GM23248 (cell line): ENCODE results near the gene SEPTIN2. TPM values are rescaled to one million over a fixed set of nuclear protein-coding genes. Genes with fewer than 3 reads are reported as not detected.

Source experiments
- DNase-seq: peaks from one replicate; pipeline ENCODE4 v3.0.0-alpha.2; 2015
- H2AFZ ChIP-seq: fragments of 200-600 bp; sonication (generic); 2 replicates; pipeline ENCODE4 v1.6.1; 2016; ENCODE audit warnings: antibody characterized with exemption
- H3F3A ChIP-seq: fragments of 200-600 bp; sonication (generic); 2 replicates; pipeline ENCODE4 v1.6.1; 2016; ENCODE audit warnings: mild to moderate bottlenecking, antibody characterized with exemption, mixed run types; ENCODE audit not compliant: insufficient read depth
- H3K27ac ChIP-seq: fragments of 200-600 bp; sonication (generic); 2 replicates; pipeline ENCODE4 v1.5.1; 2016; ENCODE audit warnings: mild to moderate bottlenecking
- H3K27me3 ChIP-seq: fragments of 200-600 bp; sonication (generic); replicated peaks from 2 replicates; pipeline ENCODE4 v1.6.1; 2016; ENCODE audit warnings: mild to moderate bottlenecking; ENCODE audit not compliant: insufficient read depth
- H3K36me3 ChIP-seq: fragments of 200-600 bp; sonication (generic); 2 replicates; pipeline ENCODE4 v1.6.1; 2016; ENCODE audit warnings: low read depth, mild to moderate bottlenecking
- H3K4me1 ChIP-seq: fragments of 200-600 bp; sonication (generic); 2 replicates; pipeline ENCODE4 v1.6.1; 2016; ENCODE audit warnings: mild to moderate bottlenecking; ENCODE audit not compliant: insufficient read depth
- H3K4me2 ChIP-seq: fragments of 200-600 bp; sonication (generic); one replicate; pipeline ENCODE4 v1.6.1; 2016; ENCODE audit warnings: mild to moderate bottlenecking; ENCODE audit not compliant: unreplicated experiment
- H3K4me3 ChIP-seq: fragments of 200-600 bp; sonication (generic); 2 replicates; pipeline ENCODE4 v1.5.1; 2016; ENCODE audit warnings: mild to moderate bottlenecking
- H3K79me2 ChIP-seq: fragments of 200-600 bp; sonication (generic); 2 replicates; pipeline ENCODE4 v1.6.1; 2016; ENCODE audit warnings: mild to moderate bottlenecking; ENCODE audit not compliant: insufficient read depth
- H3K9ac ChIP-seq: fragments of 200-600 bp; sonication (generic); 2 replicates; pipeline ENCODE4 v1.6.1; 2016; ENCODE audit warnings: mild to moderate bottlenecking
- H3K9me2 ChIP-seq: fragments of 200-600 bp; sonication (generic); 2 replicates; pipeline ENCODE4 v1.6.1; 2016; ENCODE audit warnings: mixed run types, mild to moderate bottlenecking, moderate library complexity; ENCODE audit not compliant: insufficient read depth
- H3K9me3 ChIP-seq: fragments of 200-600 bp; sonication (generic); one replicate; pipeline ENCODE4 v1.6.1; 2017; ENCODE audit warnings: low read depth
- H4K20me1 ChIP-seq: fragments of 200-600 bp; sonication (generic); 2 replicates; pipeline ENCODE4 v1.6.0; 2016; ENCODE audit not compliant: insufficient read depth
- EZH2 ChIP-seq: fragments of 200-600 bp; sonication (generic); IDR thresholded peaks from 2 replicates; pipeline ENCODE4 v1.6.1; 2018; ENCODE audit warnings: antibody characterized with exemption, mild to moderate bottlenecking; ENCODE audit not compliant: insufficient read depth, poor library complexity, severe bottlenecking
- EZH2phosphoT487 ChIP-seq: fragments of 200-600 bp; sonication (generic); IDR thresholded peaks from 2 replicates; pipeline ENCODE4 v1.6.1; 2018; ENCODE audit warnings: antibody characterized with exemption, moderate library complexity, mild to moderate bottlenecking, low read depth; ENCODE audit not compliant: insufficient read depth
- WGBS, 2 experiments: methylation state at CpG; one replicate each; pipeline ENCODE4 v1.1.6; 2015 to 2017; ENCODE audit warnings: low lambda C conversion rate in 2 of 2, low coverage in 1 of 2; ENCODE audit errors: missing lambda C conversion rate in 2 of 2; 5-methylcytosine and 5-hydroxymethylcytosine counted together
- in situ Hi-C: fragments of 300-500 bp; cut with MboI; formaldehyde crosslinking; loops from 2 replicates; pipeline ENCODE4 v1.15.0; 2020
- polyA plus RNA-seq: library from polyadenylated mRNA; unstranded; fragments of >200 nt; fragmentation: Nextera tagmentation; extraction: Ambion mirVana; gene quantifications from 2 replicates; pipeline ENCODE4 v1.2.1, GENCODE V29; 2016
- total RNA-seq: library from RNA; depleted of rRNA; stranded (reverse); fragments of >200 nt; shearing (Covaris generic); gene quantifications from 2 replicates; pipeline ENCODE4 v1.2.3, GENCODE V29; 2014

Gene SEPTIN2
- total and polyA plus RNA-seq, 2 experiments from 2014 or later = 499 to 512 TPM

DNA sequence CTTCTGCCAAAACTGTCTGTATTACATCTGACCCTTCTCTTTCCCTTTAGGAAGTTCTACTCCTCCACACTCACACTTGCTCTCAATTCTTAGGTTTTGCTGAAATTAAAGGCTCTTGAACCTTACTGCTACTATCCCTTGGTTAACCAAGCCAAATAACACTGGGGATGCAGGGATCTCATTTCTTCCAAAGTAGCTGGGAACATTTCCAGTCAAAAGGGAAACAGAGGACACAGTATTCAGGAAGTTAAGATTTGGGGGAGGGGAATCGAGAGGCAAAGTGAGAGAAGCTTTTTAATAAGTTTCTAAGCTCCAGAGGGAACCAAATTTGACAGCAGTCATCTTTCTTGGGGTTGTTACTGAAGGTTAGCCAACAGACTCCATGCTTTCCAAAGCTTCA lies 6.2 kb downstream of the SEPTIN2 start:
- Histone ChIP-seq H3K79me2 (peaks cover 100% of the 10 kb centered on the region), H3F3A (peaks cover 21% of the 10 kb centered on the region), H2AFZ (no peak overlapping the region), H3K9ac (peak overlapping the region; percentile 19; the same call in 1 of the 2 replicates), H4K20me1 (peaks cover 50% of the 10 kb centered on the region), H3K4me1 (peaks cover 68% of the 10 kb centered on the region), H3K27ac (no peak overlapping the region), H3K36me3 (peaks cover 22% of the 10 kb centered on the region), H3K4me2 (peak overlapping the region; percentile 45), H3K4me3 (peak overlapping the region; percentile 22; the same call in 1 of the 2 replicates), H3K9me3 (no peaks in the 10 kb centered on the region), H3K27me3 (no peaks in the 10 kb centered on the region), H3K9me2 (no peaks in the 10 kb centered on the region)
- WGBS, 2 experiments = 39 to 59% methylated on average over 1 of the region's 1 CpG
- TF ChIP-seq EZH2phosphoT487 = no peak
- TF ChIP-seq EZH2 = no peak
- no peak for DNase-seq
- in situ Hi-C loops = no loop called here

GRCh38 chr2:241323778-241324177 lies 8.1 kb downstream of the SEPTIN2 start:
- Histone ChIP-seq H3K36me3 (peaks cover 35% of the 10 kb centered on the region), H3K4me1 (peaks cover 56% of the 10 kb centered on the region), H3K4me2 (peak overlapping the region; percentile 50), H3K9me3 (no peaks in the 10 kb centered on the region), H2AFZ (no peak overlapping the region), H3F3A (peaks cover 21% of the 10 kb centered on the region), H3K27ac (peak overlapping the region; percentile 71), H3K9ac (peak overlapping the region; percentile 66), H3K79me2 (peaks cover 100% of the 10 kb centered on the region), H4K20me1 (peaks cover 38% of the 10 kb centered on the region), H3K9me2 (no peaks in the 10 kb centered on the region), H3K27me3 (no peaks in the 10 kb centered on the region), H3K4me3 (0 out of 2 replicates have a peak overlapping the region, but pooled peaks have one; percentile 48)
- TF ChIP-seq EZH2phosphoT487 = no peak
- in situ Hi-C loops = no loop called here
- no peak for DNase-seq
- WGBS, 2 experiments = 65 to 69% methylated on average over 5 of the region's 5 CpGs

DNA sequence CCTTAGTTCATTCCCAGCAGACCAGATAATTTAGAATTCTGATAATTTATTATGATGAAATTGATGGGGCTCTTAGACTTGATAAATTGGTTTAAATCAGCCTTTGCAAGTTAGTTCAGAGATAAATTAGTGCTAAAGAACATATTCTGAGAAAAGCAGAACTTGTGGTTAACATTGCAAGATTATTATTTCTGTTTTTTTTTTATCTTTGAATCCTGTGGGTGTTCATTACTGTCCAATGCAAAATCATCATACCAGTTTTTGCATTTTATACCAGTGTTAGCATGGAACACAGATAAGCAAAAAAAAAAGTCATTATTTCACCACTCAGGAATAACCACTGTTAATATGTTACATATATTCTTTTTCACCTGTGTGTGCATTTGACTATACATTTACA lies 9.1 kb downstream of the SEPTIN2 start:
- Histone ChIP-seq H3K4me3 (peak overlapping the region; percentile 48), H3K79me2 (peaks cover 100% of the 10 kb centered on the region), H3K9me2 (no peaks in the 10 kb centered on the region), H3K9ac (peak overlapping the region; percentile 66), H3K36me3 (peaks cover 41% of the 10 kb centered on the region), H3K4me2 (peak overlapping the region; percentile 50), H4K20me1 (peaks cover 28% of the 10 kb centered on the region), H2AFZ (no peak overlapping the region), H3K27ac (peak overlapping the region; percentile 71), H3K4me1 (peaks cover 46% of the 10 kb centered on the region), H3F3A (peaks cover 21% of the 10 kb centered on the region), H3K27me3 (no peaks in the 10 kb centered on the region), H3K9me3 (no peaks in the 10 kb centered on the region)
- TF ChIP-seq EZH2phosphoT487 = no peak
- no peak for TF ChIP-seq EZH2
- in situ Hi-C loops = no loop called here
- DNase-seq = no peak

GRCh38 chr2:241325257-241325656 lies 9.5 kb downstream of the SEPTIN2 start:
- WGBS, 2 experiments = 100% methylated on average over 1 of the region's 1 CpG
- no peak overlapping the region for H3K9ac ChIP-seq
- no peaks in the 10 kb centered on the region for H3K27me3 ChIP-seq
- H3K79me2 ChIP-seq = peaks cover 100% of the 10 kb centered on the region
- no peak for DNase-seq
- in situ Hi-C loops = no loop called here
- no peak overlapping the region for H3K4me3 ChIP-seq
- H3F3A ChIP-seq = peaks cover 21% of the 10 kb centered on the region
- H3K9me2 ChIP-seq = no peaks in the 10 kb centered on the region
- H3K9me3 ChIP-seq = no peaks in the 10 kb centered on the region
- H3K4me2 ChIP-seq = no peak overlapping the region
- H3K36me3 ChIP-seq = peaks cover 45% of the 10 kb centered on the region
- peaks cover 23% of the 10 kb centered on the region for H4K20me1 ChIP-seq
- H3K27ac ChIP-seq = no peak overlapping the region
- TF ChIP-seq EZH2 (no peak), EZH2phosphoT487 (no peak)
- no peak overlapping the region for H2AFZ ChIP-seq
- H3K4me1 ChIP-seq = peaks cover 41% of the 10 kb centered on the region
